T1000 (cell line): Measurements from ENCODE around the gene KIF9.
"Not testable (repeated sequence)": the region's sequence is repeated elsewhere in the genome, so short reads cannot be mapped to it uniquely, and the experiment has no call there.

Source experiments
- DNase-seq: peaks from one replicate; lab custom pipeline; 2025; ENCODE audit warnings: mixed read lengths; lab: John Stamatoyannopoulos, UW

Gene KIF9

GRCh38 chr3:47251085-47251484 lies 31.5 kb downstream of the KIF9 start:
- not testable (repeated sequence) for DNase-seq

DNA sequence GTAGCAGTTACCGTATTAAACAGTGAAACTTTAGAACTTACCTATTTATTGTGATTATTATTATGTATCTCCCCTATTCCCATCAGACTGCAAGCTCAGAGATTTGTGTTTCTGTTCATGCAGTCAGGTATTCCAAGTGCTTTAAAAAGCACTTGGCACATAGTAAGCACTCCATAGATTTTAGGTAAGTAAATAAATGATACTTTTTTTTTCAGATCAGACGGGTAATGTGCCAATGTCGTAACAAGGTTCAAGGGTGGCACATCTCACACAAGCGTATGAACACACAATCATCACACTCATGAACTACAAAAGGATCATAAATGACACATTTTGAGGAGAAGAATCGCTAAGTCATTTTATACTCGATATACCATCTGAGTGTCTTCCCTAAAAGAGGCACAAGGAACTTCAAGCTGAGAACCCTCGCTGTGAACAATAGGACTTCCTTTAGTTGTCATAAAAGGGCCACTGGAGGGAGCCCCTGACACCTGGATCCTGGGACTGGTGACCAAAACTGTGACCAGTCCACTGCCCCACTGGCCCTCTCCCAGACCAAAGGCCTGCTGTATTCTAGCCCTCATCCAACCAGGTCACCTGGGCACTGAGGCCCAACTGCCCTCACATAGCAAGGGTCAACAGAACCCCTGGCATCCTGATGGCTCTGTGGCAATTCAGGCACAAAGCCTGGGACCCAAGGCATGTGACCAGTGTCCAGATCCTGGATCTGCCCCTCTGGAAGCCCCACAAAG lies 32.1 kb downstream of the KIF9 start:
- no peak for DNase-seq

DNA sequence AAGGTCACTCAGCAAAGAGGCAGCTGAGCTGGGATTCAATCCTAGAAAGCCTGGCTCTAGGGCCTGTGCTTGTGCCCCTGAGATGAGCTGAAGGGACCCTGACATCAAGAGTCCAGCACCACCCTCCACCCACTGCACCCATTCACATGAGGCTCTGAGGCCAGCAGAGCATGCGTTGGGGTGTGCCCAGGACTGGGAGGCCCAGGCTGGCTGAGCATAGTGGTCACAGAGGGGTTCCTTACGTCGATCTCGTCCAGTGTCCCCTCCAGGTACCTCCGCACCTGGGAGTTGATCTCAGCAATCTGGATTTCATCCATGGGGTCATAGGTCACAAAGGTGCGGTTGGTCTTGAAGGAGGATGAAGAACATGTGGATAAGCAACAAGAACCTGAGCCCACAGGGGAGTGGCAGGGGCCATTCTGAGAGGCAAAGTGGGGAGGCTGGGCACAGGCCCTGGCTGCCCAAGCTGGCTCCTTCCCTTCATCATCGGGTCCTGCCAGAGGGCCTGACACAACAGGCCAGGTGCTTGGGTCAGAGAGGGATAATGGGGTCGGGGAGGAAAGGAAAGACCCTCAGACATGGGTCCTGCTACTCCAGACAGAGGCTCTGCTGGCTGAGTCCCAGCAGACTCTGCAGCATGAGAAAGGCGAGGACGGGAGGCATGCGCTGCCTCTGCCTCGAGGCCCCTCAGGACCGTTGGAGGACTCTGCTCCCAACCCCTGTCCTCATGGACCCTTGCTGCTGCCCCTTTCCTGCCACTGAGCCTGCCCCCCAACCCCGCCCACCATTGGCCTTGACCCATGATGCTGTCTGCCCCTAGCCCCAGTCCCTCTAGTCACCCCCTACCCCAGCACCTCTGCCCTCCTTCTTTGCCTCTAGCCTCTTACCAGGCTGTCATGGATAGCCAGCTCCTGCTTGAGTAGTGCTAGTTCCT lies 35.2 kb downstream of the KIF9 start:
- DNase-seq, result no peak

DNA sequence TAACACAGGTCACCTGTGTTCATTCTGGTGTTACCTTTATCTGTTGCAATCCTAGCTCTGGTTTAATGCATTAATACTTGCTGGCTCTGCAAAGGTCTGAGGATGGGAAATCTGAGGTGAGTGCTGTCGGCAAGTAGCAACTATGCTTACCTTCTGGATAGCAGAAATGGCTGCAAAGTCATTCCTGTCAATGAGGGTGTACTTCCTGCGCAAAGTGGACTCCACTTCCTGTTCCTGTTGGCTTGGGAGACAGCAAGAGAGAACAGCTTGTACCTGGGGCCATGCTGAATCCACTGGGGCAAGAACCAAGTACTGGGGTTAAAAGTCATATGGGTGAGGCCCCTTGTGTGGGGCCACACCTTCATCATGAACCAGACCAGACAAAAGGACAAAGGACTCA lies 37.3 kb downstream of the KIF9 start:
- no peak for DNase-seq

DNA sequence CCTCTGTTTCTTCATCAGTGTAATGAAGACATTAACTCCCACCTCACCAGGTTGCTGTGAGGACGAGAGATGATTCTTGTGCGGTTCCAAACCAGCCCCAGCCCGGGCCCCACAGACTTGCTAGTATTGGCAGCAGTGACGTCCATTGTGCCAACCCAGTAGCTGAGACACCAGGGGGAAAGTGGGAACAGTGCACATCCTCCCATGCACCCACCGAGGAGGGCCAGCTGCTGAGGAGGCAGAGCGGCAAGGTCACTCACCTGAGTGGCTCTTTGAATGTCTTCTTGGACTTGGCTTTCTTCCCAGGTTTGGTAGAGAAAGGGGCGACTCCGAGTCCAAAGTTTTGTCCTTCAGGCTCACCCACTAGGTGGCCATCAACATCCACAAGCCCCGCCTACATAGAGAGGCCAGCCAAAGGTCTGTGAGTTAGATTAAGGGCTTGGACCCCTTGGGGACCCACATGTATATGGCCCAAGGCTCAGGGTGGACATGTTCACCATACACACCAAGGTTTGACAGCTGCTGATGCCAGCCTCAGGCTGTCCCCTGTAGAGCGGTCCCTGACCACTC lies 38.0 kb downstream of the KIF9 start:
- DNase-seq, result no peak

- no peak for DNase-seq
Observed at GRCh38 chr3:47243419-47244147, 39.0 kb downstream of the KIF9 start.

DNA sequence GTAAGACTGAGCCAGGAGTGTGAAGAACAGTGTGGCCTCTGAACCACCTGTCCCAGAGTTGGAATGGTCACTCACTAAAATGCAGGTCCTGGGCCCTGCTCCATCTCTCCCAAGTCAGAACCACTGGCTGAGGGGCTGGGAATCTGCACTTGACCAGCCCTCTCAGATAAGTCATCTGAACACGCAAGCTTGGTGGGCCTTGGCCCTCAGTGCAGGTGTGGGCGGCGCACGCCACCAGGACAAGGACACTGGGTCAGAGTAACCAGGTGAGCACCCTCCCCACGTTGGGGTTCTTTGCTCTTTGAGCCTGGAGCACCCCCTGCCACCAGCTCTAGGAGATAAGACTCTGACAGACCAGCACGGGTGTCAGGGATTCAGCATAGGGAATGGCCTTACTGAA lies 42.7 kb downstream of the KIF9 start:
- DNase-seq, result no peak

DNA sequence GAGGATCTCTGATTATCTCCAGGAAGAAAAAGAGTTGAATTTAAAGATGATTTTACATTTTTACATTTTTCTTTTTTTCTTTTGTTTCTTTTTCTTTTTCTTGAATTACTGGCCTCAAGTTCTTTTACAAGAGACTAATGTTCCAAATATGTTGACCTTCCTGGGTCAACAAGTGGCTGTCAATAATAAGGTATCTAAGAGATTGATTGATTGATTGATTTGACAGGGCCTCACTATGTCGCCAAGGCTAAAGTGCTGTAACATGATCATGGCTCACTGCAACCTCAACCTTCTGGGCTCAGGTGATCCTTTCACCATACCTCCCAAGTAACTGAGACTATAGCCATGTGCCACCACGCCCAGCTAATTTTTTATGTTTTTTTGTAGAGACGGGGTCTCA lies 44.6 kb downstream of the KIF9 start:
- no peak for DNase-seq

DNA sequence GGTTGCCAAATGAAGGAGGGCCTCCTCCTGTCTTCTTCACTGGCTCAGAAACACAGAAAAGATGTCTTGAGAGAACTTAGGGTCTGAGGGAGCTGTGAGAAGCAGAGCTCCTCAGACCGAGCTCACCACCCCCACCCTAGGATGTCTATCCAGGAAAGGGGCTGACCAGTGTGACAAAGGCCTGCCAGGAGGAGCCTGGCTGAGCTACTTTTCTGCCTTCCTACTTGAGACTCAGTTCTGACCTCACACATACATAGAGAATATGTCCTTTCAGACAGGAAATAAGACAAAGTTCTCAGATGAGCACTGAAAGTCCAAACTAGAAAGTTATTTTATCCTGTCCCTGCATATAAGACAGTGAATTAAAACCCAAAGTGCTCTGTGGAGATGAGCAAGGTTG lies 54.5 kb downstream of the KIF9 start:
- no peak for DNase-seq

DNA sequence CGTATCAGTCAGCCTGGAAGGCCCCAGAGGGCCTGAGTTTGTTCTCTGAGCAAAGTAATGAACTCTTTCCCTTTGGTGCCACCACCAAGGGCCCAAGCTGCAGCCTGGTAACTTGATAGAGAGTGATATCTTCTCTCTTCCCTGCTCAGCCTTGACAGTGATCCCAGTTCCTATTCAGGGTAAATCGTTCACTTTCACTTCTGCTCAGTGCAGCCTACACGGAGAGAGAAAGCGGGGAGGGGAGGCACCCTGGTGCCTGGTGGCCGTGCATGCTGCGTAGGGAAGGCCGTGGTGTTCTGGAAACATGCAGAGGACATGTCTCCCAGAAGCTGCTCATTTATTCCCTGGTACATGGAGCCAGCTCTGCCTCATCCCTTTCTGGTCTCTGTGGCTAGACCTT lies 54.9 kb downstream of the KIF9 start:
- no peak for DNase-seq

DNA sequence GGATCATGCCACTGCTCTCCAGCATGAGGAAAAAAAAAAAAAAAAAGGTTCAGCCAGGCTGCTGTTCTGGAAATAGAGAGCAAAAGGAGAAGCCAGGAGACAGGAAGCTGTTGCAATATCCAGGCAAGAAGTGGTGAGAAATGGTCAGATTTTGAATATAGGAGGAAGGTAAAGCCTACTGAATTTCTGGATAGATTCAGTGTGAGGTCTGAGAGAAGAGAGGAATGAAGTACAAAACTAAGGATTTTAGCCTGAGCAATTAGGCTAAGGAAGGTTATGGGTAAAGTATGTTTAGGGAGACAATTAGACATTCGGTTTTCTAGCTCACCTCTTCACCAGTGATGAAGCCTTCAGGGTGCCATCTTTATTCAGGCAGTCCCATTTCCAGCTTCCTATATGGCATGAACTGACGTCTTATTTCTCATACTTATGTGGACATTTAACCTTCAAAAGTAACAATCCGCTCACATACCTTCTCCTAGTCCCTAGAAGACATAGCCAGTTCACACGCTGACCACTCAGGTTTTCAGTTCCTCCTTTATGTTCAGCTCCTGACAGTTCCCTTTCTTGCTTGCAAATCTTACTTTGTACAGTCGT lies 57.2 kb downstream of the KIF9 start:
- no peak for DNase-seq

DNA sequence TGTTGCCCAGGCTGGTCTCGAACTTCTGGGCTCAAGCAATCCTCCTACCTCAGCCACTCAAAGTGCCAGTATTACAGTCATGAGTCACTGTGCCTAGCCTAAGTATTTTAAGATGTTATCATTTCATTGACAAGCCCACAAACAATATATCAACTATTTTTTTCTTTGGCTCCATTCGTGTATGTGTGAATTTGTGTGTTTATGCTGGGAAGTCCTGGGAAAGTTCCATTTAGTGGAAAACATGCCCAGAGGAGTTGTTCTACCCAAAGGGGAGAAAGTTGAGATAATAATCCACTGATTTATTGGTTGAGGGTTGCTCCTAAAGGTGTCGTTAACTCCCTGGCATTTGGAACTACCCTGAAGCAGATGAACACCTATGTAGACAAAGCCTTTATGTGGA lies 58.8 kb downstream of the KIF9 start:
- no peak for DNase-seq

DNA sequence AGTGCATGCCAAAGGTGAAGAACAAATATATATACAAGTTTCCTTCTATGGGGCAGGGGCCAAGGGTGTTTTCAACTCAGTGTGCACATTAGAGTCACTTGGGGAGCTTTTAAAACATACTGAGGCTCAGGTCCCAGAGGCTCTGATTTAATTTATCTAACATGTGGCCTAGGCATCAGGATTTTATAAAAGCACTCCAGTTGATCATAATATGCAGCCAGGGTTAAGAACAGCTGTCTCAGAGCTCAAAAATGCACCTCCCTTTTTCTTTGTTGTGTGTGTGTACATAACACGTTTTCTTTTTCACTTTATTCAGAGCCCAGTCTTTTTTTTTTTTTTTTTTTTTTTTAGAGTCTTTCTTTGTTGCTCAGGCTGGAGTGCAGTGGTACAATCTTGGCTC lies 60.8 kb downstream of the KIF9 start:
- no peak for DNase-seq

- no peak for DNase-seq
Observed at GRCh38 chr3:47210863-47211405, 71.7 kb downstream of the KIF9 start.

DNA sequence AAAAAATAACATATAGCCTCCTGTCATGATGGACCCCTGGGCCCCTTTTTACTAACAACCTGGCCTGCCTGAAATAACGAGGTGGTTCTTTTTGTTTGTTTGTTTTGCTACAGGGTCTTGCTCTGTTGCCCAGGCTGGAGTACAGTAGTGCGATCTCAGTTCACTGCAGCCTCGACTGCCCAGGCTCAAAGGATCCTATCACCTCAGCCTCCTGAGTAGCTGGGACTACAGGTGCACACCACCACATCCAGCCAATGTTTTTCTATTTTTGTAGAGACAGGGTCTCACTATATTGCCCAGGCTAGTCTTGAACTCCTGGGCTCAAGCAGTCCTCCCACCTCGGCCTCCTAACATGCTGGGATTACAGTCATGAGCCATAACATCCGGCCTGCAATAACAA lies 76.6 kb downstream of the KIF9 start:
- DNase-seq, result not testable (repeated sequence)

DNA sequence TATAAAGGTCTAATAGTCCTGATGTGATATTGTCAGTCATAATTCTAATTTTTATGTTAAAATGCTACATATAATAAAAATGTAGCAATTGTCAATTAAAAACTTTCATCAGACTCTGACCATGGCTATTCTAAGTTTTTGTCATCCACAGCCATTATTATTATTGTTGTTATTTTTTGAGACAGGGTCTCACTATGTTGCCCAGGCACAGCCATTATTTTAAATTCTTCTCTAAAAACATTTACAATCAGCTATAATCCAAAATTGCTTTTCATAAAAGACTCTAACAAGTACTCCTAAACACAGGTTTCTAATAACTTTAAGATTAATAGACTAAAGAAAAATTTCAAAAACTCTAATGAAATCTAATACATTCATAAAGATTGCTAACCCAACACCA lies 77.7 kb downstream of the KIF9 start:
- no peak for DNase-seq

DNA sequence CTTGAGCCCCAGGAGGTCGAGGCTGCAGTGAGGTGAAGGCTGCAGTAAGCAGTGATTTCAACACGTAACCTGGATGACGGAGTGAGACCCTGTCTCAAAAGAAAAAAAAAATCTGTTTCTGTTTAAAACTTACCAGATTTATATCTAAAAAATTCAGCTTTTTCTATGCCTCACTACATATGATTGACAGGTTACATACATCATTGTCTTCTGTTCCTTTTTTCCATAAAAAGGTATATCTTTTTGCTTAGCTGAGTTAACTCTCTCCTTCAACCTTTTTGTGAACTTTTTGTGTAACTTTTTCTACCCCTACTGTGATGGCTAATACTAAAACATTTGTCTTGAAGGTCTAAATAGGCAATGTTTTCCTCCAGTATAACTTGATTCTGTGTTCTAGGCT lies 80.1 kb downstream of the KIF9 start:
- DNase-seq, result no peak

DNA sequence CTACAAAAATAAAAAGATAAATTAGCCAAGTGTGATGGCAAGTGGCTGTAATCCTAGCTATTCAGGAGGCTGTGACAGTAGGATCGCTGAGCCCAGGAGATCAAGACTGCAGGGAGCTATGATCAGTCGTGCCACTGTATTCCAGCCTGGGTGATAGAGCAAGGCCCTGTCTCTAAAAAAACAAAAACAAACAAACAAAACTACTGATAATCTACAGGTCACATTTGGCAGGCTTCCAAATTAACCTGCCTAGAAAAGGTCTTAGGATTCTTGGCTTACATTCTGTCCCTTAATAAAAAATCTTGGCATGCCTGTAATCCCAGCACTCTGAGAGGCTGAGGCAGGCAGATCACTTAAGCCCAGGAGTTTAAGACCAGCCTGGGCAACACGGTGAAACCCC lies 85.3 kb downstream of the KIF9 start:
- no peak for DNase-seq

- DNase-seq, result no peak
Observed at GRCh38 chr3:47194994-47195393, 87.6 kb downstream of the KIF9 start.

- no peak for DNase-seq
Observed at GRCh38 chr3:47193871-47194859, 88.4 kb downstream of the KIF9 start.
